ENCODE data around the gene RASA1.

- no peak for TF ChIP-seq EZH2 (IDR thresholded peaks at IDR 0.05; ENCODE audit: insufficient read depth, poor library complexity, severe bottlenecking)
- no peak for TF ChIP-seq EZH2phosphoT487 (IDR thresholded peaks at IDR 0.05; ENCODE audit: insufficient read depth, low read depth)
These were observed 9.7 kb downstream of the RASA1 start for GRCh38 chr5:87277279-87277835.
